Measurements from ENCODE around the gene GET4.

- TF ChIP-seq POLR2A (IDR thresholded peaks at IDR 0.05) (no peak), CTCF (IDR thresholded peaks at IDR 0.05) (no peak)
These were observed 59.6 kb downstream of the GET4 start for GRCh38 chr7:935874-936385.

Measured in lower leg skin (tissue), 3 donors.